NCI-H69 (cell line): ENCODE measurements around the gene PAFAH1B1.
A peak's percentile ranks its signal among the peaks of the same experiment; 100 is the strongest.

Experiments
- DNase-seq: peaks from one replicate; lab custom pipeline; 2025; lab: John Stamatoyannopoulos, UW

Gene PAFAH1B1

GRCh38 chr17:2722611-2723010, 129.2 kb downstream of the PAFAH1B1 start:
- DNase-seq, result no peak

- peak; percentile 58 for DNase-seq
Measured at GRCh38 chr17:2723505-2723996, 130.1 kb downstream of the PAFAH1B1 start.

GRCh38 chr17:2723997-2724783, 130.7 kb downstream of the PAFAH1B1 start:
- DNase-seq, result peak; percentile 69

GRCh38 chr17:2724784-2725164, 131.3 kb downstream of the PAFAH1B1 start:
- DNase-seq, result peak; percentile 75

- no peak for DNase-seq
Measured at GRCh38 chr17:2730764-2731353, 137.4 kb downstream of the PAFAH1B1 start.

- no peak for DNase-seq
Measured at GRCh38 chr17:2731807-2732206, 138.4 kb downstream of the PAFAH1B1 start.

- no peak for DNase-seq
Measured at GRCh38 chr17:2734939-2735338, 141.5 kb downstream of the PAFAH1B1 start.
